GM18520 (cell line): Measurements from ENCODE around the gene DCAF11.

ENCODE experiments used
- ATAC-seq: cut with Tn5 transposase; IDR thresholded peaks from one replicate; pipeline ENCODE4 v1.9.1; 2021; ENCODE audit not compliant: unreplicated experiment

Gene DCAF11

DNA sequence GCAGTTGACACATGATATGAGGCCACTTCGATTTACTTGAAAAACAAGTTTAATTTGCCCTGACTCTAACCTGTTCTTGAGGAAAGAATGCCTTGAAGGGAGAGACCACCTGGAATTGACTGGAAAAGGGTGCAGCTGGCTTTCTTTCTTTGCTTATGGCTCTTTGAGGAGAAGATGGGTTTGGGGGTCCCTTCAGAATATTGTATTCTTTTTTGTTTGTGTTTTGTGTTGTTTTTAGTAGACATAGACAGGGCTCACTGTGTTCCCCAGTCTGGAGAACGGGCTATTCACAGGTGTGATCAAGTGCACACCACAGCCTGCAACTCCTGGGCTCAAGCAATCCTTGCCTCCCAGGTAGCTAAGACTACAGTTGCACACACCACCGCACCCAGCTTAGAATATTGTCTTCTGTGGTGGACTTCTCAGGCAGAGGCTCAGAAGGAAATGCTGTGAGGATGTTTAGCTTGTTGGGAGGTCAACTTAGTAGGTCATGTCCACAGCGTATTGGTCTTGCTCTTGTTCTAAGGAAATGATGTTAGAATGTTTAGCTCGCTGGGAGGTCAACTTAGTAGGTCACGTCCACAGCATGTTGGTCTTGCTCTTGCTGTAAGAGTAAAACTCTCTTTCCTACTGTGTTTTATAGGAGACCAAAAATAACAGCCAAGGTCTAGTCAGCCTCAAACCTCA, 1.7 kb downstream of the DCAF11 start:
- no peak for ATAC-seq

DNA sequence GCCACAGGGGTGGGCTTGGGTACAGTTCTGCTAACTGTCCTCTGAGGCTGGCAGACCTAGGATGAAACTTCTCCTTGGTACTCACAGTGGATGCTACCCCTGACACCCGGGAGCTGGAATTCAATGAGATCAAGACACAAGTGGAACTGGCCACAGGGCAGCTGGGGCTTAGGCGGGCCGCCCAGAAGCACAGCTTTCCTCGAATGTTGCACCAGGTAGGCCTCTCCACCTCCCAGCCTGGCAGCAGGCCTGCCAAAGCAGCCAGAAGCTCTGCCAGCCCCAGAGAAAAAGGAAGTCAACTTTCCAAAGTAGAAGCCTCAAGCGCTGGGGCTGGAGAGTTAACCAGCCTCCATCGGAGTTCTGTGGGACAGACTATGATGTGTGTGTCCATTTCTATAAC, 2.6 kb downstream of the DCAF11 start:
- no peak for ATAC-seq

DNA sequence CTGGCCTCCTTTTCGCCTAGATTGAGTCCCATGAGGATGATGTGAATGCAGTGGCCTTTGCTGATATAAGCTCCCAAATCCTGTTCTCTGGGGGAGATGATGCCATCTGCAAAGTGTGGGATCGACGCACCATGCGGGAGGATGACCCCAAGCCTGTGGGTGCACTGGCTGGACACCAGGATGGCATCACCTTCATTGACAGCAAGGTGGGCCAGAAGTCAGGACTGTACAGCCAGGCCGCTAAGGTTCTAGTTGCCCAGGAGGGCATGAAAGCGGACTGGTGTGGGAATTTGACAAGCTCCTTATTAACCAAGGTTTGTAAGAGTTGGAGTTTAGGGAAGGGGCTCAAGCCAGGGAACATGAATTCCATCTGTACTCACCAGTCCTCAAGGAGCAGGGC, 5.1 kb downstream of the DCAF11 start:
- no peak for ATAC-seq

DNA sequence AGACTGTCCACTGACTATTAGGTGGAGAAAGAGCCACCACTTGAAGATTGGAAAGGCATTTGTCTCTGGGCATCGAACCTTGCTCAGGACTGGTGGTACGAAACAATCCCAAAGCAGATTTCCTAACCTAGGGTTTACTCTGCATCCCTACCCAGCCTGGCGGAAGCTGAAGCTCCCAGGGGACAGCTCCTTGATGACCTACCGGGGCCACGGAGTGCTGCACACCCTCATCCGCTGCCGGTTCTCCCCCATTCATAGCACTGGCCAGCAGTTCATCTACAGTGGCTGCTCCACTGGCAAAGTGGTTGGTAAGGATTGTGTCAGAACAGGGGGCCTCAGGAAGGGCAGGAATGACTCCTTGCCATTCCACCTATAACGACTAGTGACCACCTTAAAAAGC, 6.6 kb downstream of the DCAF11 start:
- no peak for ATAC-seq

DNA sequence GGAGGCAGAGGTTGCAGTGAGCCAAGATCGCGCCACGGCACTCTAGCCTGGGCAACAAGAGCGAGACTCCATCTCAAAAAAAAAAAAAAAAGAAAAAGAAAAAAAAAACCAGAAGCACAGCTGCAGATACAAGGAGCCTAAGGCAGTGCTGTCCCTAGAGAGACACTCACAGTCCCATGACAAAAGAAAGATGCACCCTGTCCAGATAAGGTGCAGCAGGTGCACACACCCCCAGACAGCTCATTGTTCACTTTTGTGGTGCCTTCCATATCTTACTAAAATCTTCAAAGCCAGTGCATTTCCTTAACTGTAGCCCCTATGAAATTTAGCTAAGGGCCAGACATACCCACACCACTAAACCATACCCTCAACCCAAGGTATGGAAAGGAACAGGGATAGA, 7.8 kb downstream of the DCAF11 start:
- no peak for ATAC-seq

DNA sequence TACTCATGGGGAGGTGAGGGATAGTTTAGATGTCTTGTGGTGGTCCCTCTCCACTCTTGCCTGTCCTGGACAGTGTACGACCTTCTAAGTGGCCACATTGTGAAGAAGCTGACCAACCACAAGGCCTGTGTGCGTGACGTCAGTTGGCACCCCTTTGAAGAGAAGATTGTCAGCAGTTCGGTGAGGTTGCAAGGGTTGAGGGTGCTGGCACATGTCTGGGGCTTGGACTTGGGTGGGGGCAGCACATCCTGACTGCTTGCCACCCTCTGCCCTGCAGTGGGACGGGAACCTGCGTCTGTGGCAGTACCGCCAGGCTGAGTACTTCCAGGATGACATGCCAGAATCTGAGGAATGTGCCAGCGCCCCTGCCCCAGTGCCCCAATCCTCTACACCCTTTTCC, 8.3 kb downstream of the DCAF11 start:
- no peak for ATAC-seq

DNA sequence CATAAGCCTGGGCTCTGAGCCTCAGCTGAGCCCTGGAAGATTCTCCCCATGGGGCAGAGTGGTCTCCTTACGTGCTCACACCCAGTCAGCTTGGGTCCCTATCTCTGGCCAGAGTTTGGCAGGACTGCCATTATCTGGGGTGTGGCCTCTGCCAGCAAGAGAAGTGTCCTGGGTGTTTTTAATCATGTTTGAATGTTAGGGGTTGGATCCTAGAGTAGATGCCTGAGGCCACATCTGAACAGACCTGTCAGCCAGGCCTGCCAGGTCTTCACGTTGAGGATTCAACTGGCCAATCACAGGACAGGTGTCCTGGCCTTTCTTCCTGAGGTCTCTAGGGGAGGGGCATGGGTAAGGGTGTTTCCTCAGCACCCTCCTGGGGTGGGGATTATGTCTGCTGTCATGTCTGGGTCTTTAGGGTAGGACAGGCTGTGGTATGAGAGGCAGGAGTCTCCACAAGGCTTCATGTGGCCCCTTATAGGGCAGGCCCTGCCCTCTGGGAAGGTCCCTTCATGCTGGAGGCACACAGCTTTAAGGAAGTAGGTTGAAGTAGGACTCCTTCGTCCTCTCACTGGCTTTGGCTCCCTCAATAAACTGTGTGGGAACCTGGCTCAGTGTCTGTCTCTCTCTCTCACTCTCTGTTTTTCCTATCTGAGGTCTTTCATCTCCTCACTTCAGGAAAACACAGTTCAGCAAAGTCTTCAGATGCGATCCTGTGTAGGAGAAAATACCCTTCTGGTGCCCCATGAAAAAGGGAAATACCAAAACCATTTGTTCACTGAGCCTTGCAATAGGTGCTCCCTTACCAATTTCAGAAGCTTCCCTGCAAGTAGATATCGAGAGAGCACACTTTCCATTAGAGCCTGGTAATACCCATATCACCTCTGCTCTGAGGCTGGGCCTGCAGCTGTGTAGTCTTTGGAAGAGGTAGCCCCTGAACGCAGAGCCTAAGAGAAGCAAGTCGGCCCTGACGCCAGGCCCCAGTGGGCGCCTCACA, 9.1 kb downstream of the DCAF11 start:
- ATAC-seq, result peak; percentile 47

DNA sequence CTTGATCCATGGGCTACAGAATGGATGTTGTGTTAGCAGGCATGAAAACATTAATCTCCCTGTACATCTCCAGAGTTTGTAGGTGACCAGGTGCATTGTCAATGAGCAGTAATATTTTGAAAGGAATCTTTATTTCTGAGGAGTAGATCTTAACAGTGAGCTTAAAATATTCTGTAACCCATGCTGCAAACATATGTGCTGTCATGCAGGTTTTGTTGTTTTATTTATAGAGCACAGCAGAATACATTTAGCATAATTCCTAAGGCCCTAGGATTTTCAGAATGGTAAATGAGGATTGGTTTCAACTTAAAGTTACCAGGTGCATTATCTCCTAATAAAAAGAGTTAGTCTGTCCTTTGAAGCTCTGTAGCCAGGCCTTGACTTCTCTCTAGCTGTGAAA, 12.4 kb downstream of the DCAF11 start:
- ATAC-seq, result no peak

DNA sequence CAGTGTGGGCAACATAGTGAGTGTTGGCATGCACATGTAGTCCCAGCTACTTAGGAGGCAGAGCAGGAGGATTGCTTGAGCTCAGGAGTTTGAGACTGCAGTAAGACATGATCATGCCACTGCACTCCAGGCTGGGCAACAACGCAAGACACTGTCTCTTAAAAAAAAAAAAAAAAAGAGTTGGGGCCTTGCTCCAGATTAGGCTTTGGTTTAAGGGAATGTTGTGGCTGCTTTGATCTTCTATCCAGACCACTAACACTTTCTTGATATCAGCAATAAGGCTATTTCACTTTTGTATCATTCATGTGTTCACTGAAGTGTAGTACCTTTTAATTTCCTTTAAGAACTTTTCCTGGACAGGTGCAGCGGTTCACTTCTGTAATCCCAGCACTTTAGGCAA, 13.1 kb downstream of the DCAF11 start:
- no peak for ATAC-seq

DNA sequence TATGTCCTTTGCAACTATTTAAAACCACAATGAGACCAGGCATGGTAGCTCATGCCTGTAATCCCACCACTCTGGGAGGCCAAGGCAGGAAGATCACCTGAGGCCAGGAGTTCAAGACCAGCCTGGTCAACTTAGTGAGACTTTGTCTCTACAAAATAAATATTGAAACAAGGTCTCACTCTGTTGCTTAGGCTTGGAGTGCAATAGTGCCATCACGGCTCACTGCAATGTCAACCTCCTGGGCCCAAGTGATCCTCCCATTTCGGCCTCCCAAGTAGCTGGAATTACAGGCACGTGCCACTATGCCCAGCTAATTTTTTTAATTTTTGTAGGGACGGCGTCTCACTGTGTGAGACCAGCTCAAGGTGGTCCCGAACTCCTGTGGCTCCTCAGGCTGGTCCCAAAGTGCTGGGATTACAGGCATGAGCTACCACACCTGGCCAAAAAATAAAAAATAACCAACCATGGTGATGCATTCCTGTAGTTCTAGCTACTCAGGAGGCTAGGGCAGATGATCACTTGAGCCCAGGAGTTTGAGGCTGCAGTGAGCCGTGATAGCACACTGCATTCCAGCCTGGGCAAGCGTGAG, 14.9 kb downstream of the DCAF11 start:
- ATAC-seq, result no peak

DNA sequence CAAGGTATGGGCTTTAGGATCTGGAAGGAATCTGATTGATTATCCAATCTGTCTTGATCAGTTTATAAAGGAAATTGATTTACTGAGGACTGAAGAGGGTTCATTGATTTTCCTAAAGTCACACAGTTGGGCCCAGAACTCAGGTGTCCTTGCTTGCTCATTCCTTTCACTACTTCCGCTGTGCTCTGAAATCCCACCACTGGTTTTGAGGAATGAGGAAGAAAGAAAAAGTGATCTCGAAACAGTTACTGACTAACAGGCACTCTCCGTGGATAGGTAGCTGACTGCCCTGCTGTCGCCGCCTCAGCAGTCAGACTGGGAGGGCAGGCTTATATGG, 15.8 kb downstream of the DCAF11 start, which contains the start of gene FITM1:
Gene FITM1 (plus strand): TSS at position 280 of the 337 bp plus-strand sequence. CDS start 905 bp downstream, outside the sequence.
- no peak for ATAC-seq

DNA sequence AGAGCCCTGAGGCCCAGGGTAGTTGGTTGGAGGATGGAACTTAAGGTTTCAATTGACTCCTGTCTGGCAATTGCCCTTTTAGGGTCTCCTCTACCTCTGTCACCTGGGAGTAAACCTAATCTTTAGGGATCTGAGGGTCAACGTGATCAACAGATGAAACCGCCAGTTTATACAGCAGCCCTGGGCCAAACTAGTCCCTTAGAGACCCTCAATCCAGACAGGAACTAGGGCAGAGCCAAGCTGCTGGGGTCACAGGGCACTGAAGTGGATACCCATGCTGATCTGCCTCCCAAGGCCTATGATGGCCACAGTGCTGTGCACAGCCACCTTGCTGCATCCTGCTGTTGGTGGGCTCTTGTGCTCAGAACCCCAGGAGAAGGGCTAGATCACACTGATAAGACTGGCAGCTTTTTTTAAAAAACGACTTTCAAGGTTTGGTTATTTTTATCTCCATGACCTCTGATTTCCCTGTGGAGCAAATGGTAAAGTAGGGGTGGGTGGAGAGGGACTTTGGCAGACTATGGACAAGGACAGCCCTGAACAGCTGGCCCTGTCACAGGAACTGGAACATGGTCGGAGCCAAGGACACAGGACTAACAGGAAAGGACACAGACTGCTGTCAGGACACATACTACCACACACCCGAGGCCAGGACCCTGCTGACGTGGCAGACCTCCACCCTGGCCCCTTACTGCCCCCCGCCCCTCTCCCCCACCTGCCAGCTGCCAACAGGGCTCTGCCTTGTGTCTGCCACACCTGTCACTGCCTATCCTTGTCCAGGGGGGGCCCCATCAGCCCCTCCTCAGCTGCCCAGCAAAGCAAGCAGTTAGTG, 16.4 kb downstream of the DCAF11 start:
- no peak for ATAC-seq

DNA sequence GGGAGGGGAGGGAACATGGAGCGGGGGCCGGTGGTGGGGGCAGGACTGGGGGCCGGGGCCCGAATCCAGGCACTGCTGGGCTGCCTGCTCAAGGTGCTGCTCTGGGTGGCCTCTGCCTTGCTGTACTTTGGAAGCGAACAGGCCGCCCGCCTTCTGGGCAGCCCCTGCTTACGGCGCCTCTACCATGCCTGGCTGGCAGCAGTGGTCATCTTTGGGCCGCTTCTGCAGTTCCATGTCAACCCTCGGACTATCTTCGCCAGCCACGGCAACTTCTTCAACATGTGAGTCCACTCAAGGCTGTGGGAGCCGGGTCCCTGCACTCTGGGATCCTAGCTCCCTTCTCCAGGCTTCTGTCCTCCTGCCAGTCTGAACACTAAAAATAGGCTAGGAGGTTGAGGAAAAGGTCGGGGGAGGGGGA, 17.0 kb downstream of the DCAF11 start:
- ATAC-seq, result no peak

DNA sequence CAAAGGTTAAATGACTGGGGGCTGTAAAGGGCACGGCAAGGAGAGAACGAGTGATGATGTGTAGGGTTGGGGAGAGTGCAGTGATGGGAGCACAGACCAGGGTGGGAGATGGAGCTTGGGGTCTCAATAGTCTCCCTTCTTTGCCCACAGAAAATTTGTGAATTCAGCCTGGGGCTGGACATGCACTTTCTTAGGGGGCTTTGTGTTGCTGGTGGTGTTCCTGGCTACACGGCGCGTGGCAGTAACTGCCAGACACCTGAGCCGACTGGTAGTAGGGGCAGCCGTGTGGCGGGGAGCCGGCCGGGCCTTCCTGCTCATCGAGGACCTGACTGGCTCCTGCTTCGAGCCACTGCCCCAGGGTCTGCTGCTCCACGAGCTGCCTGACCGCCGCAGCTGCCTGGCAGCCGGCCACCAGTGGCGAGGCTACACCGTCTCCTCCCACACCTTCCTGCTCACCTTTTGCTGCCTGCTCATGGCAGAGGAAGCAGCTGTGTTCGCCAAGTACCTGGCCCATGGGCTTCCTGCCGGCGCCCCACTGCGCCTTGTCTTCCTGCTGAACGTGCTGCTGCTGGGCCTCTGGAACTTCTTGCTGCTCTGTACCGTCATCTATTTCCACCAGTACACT, 17.6 kb downstream of the DCAF11 start:
- no peak for ATAC-seq

DNA sequence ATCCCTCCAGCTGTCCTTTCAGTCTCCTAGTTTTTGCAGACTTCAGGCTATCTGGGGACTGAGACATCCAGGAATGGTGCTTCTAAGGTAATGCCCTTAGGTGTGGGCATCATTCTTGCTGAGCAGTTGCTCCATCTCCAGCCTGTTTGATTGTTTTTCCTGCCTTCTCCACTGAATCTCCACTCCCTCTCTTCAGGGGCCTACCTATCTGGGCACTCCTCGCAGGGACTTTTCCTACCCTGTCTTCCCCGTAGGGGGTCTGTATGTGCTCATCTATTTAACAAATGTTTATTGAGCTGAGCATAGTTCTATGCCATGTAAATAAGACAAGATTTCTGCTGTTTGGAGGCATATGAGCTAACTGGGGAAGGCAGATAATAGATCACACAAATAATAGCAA, 18.4 kb downstream of the DCAF11 start:
- no peak for ATAC-seq

DNA sequence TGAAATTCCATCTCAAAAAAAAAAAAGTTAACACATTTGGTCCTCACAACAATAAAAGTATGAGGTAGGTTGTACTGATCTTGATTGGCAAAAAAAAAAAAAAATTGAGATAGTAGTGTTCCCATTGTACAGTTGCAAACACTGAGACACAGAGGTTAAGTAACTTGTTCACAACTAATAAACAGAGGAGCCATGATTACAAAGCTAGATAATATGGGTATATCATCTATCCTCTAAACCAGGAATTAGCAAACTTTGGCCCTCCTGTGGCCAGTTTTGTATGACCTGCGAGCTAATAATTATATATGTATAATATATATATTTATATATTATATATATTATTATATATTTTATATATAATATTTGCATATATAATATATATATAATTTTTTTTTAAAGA, 19.2 kb downstream of the DCAF11 start:
- no peak for ATAC-seq

DNA sequence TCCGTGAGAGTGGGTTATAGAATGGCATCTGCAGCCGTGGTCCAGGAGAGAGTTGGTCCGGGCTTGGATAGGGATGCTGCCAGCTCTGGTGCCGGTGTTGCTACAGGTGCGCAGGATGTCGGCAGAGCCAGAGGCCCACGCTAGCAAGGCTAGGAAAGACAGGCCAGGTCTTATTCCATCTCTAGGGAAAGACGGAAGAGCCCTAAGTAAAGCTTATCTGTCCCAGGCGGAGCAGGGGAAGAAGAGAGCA, 20.9 kb downstream of the DCAF11 start:
- no peak for ATAC-seq

DNA sequence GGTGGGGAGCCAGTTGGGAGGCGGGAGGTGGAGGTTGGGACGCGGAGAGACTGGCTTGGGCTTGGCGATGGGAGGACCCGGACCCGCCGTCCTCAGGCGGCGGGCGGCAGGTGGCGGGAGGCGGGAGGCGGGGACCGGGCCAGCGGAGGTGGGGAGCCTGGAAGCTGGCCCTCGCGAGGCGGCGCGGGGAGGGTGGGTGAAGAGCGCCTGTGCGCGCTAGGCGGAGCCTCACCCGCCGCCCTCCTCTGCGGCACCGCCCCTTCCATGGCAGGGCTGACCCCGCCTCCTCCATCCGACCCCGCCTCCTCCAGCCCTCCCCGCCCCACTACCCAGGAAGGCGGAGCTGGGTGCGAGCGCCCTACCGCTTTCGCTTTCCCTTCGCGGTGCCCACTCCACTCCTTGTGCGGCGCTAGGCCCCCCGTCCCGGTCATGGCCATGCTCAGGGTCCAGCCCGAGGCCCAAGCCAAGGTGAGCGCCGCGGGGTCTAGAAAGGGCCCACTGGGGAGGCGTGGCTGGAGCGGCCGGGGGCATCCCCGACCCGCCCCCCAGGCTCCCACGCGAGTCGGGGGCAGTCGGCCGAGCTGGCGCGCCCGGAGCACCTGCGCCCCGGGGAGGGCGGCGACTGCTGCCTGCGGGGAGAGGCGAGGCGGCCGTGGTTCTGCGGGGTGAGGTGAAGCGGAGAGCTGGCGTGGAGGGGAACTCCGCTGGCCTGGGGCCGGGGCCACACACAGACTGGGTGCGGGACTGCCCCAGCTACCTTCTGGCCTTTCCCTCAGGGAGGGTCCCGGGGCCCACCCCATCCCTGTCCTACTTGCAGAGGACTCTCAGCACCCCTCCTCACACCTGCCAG, 21.5 kb downstream of the DCAF11 start, which contains the start of gene PSME1:
Gene PSME1 (plus strand): TSS at position 361 of the 850 bp plus-strand sequence. CDS start 69 bp downstream, at position 430.
- ATAC-seq, result peak; percentile 65

DNA sequence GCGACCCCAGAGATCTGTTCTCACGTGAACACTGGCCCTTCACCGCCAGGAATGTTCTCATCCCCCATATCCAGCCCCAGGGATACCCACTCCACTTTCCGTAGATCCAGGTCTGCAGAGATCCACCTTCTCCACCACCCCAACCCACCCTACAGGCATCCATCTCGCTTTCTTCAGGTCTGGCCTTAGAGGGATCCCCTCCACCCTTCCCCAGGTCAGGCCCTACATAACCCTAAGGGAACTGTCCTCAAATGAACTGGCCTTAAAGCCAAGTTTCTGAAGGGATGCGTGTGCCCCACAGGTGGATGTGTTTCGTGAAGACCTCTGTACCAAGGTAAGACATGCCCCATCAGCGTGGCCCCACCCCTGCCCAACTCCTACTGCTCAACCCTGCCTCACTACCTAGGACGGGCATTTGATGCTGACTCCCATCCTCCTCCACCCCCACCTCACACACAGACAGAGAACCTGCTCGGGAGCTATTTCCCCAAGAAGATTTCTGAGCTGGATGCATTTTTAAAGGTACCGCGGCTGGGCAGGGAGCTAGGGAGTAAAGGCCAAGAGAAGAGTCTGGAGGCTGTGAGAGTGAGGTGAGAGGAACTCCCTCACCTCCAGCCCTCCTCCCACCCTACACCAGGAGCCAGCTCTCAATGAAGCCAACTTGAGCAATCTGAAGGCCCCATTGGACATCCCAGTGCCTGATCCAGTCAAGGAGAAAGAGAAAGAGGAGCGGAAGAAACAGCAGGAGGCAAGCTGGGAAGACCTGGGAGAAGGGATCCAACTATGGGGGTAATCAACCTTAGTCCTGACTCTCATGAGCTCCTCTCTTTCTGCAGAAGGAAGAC, 22.3 kb downstream of the DCAF11 start:
- ATAC-seq, result no peak
